Activated CD4-positive, CD25-positive, alpha-beta regulatory T cell treated with anti-CD3 and anti-CD28 coated beads, Interleukin-2, amount 50 U/mL, for 72 hours (primary cell): ENCODE data around the gene NRM.
"Not testable (repeated sequence)": the region's sequence is repeated elsewhere in the genome, so short reads cannot be mapped to it uniquely, and the experiment has no call there.

Source experiments
- DNase-seq: peaks from one replicate; pipeline ENCODE4 v3.0.0; 2021

The NRM gene

GRCh38 chr6:30664994-30665767, 25.6 kb downstream of the NRM start:
- DNase-seq = no peak

DNA sequence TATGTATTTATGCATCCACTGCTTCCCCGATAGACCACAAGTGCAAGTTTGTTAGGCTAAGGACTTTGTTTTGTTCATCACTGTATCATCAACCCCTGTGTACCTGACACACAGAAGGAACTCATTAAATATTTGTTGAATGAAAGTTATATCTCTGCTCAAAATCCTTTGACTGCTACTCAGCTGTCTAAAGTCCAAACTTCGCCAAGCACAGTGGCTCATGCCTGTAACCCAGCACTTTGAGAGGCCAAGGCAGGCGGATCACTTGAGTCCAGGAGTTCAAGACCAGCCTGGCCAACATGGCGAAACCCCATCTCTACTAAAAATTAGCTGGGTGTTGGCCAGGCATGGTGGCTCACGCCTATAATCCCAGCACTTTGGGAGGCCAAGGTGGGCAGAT, 32.9 kb downstream of the NRM start:
- DNase-seq = not testable (repeated sequence)

DNA sequence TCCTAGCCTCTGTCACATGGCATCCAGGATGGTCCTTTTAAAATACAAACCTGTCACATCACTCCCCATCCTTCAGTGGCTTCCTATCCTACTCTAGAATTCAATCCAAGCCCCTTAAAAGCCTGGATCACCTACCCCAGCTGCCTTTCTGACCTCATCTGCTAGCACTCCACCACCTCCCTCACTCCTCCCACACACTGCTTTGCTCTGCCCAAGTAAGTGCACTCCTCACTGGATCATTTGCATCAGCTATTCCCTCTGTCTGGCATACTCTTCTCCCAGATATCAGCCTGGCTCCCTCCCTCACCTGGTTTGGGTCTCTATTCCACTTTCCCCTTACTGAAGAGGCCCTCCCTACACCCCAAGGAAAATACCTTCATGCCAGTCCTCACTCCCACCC, 33.3 kb downstream of the NRM start:
- no peak for DNase-seq

GRCh38 chr6:30656513-30656912, 34.3 kb downstream of the NRM start:
- DNase-seq = no peak

DNA sequence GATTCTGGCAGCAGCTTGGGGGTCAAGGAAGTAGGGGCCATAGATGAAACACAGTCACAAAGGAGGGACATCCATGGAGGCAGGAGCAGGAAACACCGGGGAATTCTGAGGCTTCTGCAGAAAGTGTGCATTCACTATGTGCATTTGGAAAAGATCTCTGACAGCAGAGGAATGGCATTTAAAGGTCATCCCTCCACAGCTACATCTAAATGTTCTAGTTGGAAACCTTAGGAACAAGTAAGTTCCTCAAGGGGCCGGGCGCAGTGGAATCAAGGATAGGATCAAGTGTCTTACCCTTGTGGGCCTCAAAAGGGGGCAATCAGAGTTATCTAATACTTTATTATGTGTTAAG, 35.1 kb downstream of the NRM start:
- no peak for DNase-seq

DNA sequence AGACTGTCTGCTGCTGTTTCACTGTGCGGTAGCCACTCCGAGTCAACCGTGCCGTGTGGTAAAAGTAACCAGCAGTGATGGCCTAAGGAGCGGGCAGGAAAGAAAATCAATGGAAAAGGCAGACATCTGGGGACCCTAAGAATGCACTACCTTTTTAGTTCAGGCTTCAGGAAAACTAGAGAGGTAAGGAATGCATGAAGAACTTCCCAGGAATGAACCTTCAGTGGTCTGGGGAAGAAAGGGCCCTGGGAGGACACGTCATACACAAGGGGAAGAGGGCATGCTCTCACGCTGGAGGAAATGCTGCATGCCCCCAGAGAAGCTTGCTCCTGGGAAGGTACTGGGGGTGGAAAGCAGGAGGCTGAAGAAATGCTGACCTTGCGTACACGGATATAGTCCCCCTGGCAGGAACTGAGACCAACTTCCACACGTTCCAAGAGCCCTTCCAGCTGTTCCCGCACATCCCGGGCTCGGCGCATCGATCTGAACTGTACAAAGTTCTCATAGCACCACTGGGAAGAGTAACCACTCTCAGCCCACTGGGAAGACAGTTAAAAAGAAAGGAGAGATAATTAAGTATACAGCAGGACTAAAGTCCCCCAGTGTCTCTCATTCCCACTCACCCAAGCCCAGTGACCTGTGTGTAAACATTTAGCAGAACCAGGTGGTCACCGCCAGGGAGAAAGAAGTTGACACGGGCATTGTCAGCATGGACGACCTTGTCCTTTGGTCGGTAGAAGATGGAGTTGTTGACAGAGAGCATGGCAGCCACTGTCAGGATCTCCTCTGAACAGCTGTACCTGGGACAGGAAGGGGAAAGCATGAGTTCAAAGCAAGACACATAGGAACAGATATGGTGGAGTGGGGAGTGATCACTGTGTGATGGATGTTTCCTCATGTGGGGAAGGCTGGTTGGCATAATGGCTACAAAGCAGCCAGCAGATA, 35.7 kb downstream of the NRM start:
- DNase-seq = no peak

DNA sequence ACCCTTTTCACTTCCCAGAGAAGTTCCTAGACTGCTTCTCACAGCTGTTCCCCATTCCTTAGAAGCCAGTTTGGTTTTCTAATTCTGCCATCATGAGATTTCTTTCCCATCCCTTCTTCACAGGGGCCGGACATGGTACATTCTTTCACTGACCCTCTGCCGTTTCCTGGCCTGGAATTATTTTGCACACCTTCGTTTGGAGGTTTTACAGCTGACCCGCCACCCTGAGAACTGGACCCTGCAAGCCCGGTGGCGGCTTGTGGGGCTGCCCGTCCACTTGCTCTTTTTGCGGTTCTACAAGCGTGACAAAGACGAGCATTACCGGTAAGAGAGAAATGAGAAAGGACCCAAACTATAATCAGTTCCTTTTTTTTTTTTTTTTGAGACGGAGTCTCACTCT, 39.6 kb downstream of the NRM start:
- no peak for DNase-seq

GRCh38 chr6:30647242-30648116, 43.3 kb downstream of the NRM start:
- peak; percentile 80 for DNase-seq

DNA sequence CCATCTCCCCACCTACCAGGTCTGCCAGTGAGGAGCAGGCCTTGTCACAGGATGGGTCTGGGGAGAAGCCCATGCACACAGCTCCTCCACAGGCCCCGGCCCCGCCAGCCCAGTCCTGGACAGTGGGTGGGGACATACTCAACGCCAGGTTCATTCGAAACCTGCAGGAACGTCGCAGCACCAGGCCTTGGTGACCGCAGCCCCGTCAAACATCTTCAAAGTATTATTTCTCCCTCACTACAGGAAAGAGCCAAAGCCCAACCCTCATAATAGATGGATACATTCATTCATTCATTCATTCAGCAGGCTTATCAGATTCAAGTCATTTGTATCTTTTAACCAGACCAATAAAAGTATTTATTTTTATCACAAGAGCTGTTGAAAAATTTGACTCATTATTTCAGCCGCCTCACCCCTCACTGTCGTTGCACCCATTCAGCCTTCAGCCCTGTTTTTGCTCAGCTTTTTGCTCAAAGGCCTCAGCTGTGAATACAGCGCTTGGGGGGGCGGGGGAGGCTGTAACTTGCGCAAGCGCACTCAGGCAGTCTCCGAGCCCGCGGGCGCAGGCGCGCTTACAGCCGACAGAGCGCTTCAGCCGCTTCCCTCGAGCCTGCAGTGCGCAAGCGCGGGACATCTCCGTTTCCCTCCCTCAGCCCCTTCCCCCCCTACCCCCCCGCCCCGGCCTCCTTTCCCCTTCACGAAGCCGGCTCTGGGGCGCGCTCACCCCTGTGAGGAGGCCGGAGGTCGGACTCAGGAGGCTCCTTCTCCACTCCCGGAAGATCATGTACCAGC, 44.1 kb downstream of the NRM start, which contains the start of gene C6orf136:
Gene C6orf136, plus strand, starts transcription at position 684 of the 792 bp plus-strand sequence. Its CDS starts 99 bp downstream, at position 783.
- DNase-seq = peak; percentile 88

DNA sequence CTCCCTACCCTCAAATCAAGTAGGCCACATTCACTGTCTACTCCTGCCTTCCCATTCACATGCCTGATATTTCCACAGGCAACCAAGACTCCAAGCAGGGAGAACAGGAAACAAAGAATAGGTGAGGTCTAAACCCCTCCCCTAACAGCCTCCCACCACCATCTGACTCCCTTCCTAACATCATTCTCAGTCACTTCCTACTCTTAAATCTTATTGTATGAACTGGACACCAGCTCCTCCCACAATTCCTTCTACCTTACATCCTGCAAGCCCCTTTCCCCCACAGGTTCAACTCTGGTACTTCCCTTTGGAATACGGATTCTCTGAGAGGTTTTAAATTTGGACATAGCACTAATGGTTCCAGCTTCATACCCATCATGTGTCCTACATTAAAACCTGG, 44.8 kb downstream of the NRM start:
- DNase-seq = no peak

DNA sequence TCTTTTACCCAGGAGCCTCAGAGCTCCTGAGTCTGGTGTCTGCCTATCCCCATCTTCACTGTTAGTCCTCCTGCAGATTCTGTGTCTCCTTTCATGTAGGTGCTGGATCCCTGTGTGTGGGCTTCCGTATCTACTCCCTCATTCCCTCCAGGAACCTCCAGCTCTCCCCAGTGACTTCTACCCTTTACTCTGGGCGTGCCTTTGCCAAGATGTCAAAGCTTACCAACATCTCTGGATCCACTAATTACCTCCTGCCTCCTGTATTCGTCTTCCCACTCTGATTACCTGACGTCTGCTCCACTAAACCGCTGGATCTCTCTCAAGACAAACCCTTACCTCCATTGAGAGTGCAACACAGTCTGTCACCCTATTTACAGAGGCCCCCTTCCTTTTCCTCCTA, 46.0 kb downstream of the NRM start:
- no peak for DNase-seq

GRCh38 chr6:30643656-30644055, 47.1 kb downstream of the NRM start:
- DNase-seq = no peak

DNA sequence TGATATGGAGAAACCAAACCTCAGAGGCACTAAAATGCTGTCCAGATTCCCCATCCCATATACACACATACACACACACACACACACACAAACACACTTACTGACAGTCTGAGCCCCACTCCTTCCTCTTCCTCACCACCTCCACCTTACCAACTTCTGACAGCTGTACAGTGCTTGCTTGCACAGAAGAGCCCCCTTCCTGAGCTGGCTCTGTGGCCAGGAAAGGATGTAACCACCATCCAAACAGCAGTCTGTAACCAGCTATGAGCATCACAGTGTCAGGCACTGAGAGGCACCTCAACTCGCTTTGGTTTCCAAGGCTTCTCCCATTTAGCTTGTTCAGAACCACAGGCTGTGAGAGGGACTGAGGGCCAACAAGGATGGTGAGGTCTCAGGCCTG, 49.7 kb downstream of the NRM start:
- DNase-seq = no peak

GRCh38 chr6:30640481-30640880, 50.3 kb downstream of the NRM start:
- no peak for DNase-seq
